Gastrocnemius medialis (tissue), 4 donors: ENCODE measurements around the gene KIF4B.

Experiments used
- POLR2A ChIP-seq, 2 donors: fragments of 450-650 bp; IDR thresholded peaks; one replicate each; pipeline ENCODE4 v1.6.1; 2017; ENCODE audit warnings: antibody characterized with exemption in 2 of 2, mild to moderate bottlenecking in 2 of 2, moderate library complexity in 2 of 2
- TF ChIP-seq, protein P1 (sequence below), 5 experiments: fragments of 450-650 bp in 3 of 5; fragments of 200-600 bp in 2 of 5; sonication (generic) in 2 of 5; IDR thresholded peaks in 4 of 5; conservative IDR thresholded peaks in 1 of 5; 1 replicate in 4 of 5; 2 replicates in 1 of 5; pipeline ENCODE4 v1.5.1; 2016 to 2019; ENCODE audit warnings: antibody characterized with exemption in 5 of 5, mild to moderate bottlenecking in 3 of 5, moderate library complexity in 3 of 5

DNA sequence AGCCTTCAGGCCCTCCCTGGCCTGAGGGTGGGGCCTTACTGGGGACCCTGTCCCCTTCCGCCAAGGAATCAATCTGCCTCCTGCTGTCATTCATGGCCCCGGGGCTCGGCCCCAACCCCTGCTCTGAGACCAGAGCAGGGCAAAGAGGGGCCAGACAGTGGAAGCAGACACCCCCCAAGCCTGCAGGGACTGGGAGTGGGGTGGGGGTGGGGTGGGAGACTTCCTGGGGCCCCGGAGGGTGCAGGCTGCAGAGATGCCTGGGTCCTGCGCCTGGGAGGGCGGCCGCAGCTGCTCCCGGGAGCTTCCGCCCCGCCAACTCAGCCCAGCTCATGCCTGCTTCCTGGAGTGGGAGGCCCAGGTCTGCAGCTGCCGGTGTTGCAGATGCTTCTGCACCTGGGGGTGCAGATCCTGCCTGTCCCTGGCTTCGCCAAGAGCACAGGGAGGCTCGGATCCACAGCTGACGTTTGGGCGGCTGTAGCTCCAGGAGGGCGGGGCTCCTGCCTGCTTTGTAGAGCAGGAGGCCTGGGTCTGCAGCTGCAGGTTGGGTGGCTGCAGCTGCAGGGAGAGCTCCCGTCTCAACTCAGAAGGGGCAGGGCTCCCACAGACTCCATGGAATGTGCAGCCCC is 6.2 kb downstream of the KIF4B start:
- no peak for TF ChIP-seq POLR2A (IDR thresholded peaks at IDR 0.05)
- TF ChIP-seq, protein P1, sequence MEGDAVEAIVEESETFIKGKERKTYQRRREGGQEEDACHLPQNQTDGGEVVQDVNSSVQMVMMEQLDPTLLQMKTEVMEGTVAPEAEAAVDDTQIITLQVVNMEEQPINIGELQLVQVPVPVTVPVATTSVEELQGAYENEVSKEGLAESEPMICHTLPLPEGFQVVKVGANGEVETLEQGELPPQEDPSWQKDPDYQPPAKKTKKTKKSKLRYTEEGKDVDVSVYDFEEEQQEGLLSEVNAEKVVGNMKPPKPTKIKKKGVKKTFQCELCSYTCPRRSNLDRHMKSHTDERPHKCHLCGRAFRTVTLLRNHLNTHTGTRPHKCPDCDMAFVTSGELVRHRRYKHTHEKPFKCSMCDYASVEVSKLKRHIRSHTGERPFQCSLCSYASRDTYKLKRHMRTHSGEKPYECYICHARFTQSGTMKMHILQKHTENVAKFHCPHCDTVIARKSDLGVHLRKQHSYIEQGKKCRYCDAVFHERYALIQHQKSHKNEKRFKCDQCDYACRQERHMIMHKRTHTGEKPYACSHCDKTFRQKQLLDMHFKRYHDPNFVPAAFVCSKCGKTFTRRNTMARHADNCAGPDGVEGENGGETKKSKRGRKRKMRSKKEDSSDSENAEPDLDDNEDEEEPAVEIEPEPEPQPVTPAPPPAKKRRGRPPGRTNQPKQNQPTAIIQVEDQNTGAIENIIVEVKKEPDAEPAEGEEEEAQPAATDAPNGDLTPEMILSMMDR (IDR thresholded peaks at IDR 0.05 in 4 of 5, conservative IDR thresholded peaks at IDR 0.05 in 1 of 5), result no peak
